ENCODE measurements around the gene NIM1K.

Gene NIM1K

DNA sequence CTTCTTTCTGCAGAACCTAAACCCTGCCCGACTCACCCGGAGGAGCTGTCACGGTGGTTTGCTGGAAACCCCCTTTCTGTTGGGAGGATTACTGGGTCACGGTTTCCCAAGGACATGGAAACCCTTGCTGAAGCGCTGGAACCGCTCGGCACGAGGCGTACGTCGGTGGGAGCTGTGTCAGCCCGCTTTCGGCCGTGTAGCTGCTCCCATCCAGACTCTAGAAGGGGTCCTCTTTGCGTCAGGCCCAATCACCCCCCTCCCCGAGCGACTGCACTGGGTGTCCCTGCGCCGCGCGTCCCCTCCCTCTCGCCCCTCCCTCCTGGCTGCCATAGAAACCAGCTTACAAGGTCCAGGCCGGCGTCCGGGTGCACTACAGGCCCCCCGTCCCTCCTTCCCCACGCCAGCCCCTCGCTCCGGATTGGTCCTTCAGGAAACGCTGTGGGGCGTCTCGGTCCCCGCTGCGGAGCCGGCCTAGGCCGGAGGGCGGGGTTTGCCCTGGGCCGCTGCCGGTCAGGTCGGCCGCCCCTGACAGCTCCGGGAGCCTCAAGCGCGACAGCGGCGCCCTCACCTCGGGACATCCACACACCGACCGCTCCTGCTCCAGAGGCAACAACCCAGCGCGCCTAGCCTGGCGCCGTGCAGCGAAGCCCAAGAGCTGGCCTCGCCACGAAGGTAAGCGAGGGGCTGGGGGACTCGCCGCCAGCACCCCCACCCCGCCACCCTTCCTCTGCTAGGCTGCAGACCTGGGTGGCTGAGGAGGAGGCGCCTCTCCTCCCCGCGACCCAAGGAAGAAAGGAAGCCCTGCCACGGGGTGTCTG is at the start of gene NIM1K (continued):
- TF ChIP-seq ZNF514 (tag by site-specific recombination; IDR thresholded peaks at IDR 0.05) (no peak), ZNF549 (tag by site-specific recombination; IDR thresholded peaks at IDR 0.05) (no peak), ZNF626 (tag by site-specific recombination; IDR thresholded peaks at IDR 0.05) (no peak), ZBTB48 (tag by site-specific recombination; IDR thresholded peaks at IDR 0.05) (peak; percentile 17; the same call in 1 of the 2 replicates), ZNF37A (tag by site-specific recombination; IDR thresholded peaks at IDR 0.05) (no peak), KLF9 (tag by site-specific recombination; IDR thresholded peaks at IDR 0.05; ENCODE audit: low read depth) (peak; percentile 57), BCL11B (tag by site-specific recombination; IDR thresholded peaks at IDR 0.05; ENCODE audit: low read depth) (no peak), OVOL3 (tag by site-specific recombination; IDR thresholded peaks at IDR 0.05) (no peak), GLIS2 (tag by site-specific recombination; IDR thresholded peaks at IDR 0.05) (peak; percentile 99), ZSCAN23 (tag by site-specific recombination; IDR thresholded peaks at IDR 0.05) (no peak), SP7 (tag by site-specific recombination; IDR thresholded peaks at IDR 0.05) (0 out of 2 replicates have a peak, but pooled peaks have one; percentile 38), ZNF629 (tag by site-specific recombination; IDR thresholded peaks at IDR 0.05) (peak; percentile 16; the same call in 1 of the 2 replicates), SETDB1 (IDR thresholded peaks at IDR 0.05; ENCODE audit: insufficient read length, low read length) (no peak), SP3 (tag by site-specific recombination; IDR thresholded peaks at IDR 0.05) (peak; percentile 79), ZNF423 (tag by site-specific recombination; IDR thresholded peaks at IDR 0.05) (0 out of 2 replicates have a peak, but pooled peaks have one; percentile 2), ZNF223 (tag by site-specific recombination; IDR thresholded peaks at IDR 0.05) (peak; percentile 70), ZNF350 (tag by site-specific recombination; IDR thresholded peaks at IDR 0.05) (no peak), ZNF510 (tag by site-specific recombination; IDR thresholded peaks at IDR 0.05; ENCODE audit: insufficient replicate concordance) (no peak), ZNF341 (tag by site-specific recombination; IDR thresholded peaks at IDR 0.05; ENCODE audit: low read depth) (peak; percentile 80), SP2 (tag by site-specific recombination; IDR thresholded peaks at IDR 0.05) (peak; percentile 96), KLF16 (tag by site-specific recombination; IDR thresholded peaks at IDR 0.05) (0 out of 2 replicates have a peak, but pooled peaks have one; percentile 15), ZNF426 (tag by site-specific recombination; IDR thresholded peaks at IDR 0.05) (no peak), ZIC2 (tag by site-specific recombination; IDR thresholded peaks at IDR 0.05) (peak; percentile 91)
- TF ChIP-seq, protein P1, sequence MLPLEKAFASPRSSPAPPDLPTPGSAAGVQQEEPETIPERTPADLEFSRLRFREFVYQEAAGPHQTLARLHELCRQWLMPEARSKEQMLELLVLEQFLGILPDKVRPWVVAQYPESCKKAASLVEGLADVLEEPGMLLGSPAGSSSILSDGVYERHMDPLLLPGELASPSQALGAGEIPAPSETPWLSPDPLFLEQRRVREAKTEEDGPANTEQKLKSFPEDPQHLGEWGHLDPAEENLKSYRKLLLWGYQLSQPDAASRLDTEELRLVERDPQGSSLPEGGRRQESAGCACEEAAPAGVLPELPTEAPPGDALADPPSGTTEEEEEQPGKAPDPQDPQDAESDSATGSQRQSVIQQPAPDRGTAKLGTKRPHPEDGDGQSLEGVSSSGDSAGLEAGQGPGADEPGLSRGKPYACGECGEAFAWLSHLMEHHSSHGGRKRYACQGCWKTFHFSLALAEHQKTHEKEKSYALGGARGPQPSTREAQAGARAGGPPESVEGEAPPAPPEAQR (tag by site-specific recombination; IDR thresholded peaks at IDR 0.05), result no peak
- TF ChIP-seq, protein P2, sequence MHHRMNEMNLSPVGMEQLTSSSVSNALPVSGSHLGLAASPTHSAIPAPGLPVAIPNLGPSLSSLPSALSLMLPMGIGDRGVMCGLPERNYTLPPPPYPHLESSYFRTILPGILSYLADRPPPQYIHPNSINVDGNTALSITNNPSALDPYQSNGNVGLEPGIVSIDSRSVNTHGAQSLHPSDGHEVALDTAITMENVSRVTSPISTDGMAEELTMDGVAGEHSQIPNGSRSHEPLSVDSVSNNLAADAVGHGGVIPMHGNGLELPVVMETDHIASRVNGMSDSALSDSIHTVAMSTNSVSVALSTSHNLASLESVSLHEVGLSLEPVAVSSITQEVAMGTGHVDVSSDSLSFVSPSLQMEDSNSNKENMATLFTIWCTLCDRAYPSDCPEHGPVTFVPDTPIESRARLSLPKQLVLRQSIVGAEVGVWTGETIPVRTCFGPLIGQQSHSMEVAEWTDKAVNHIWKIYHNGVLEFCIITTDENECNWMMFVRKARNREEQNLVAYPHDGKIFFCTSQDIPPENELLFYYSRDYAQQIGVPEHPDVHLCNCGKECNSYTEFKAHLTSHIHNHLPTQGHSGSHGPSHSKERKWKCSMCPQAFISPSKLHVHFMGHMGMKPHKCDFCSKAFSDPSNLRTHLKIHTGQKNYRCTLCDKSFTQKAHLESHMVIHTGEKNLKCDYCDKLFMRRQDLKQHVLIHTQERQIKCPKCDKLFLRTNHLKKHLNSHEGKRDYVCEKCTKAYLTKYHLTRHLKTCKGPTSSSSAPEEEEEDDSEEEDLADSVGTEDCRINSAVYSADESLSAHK (tag by site-specific recombination; IDR thresholded peaks at IDR 0.05), result peak; percentile 63
- TF ChIP-seq, protein P3, sequence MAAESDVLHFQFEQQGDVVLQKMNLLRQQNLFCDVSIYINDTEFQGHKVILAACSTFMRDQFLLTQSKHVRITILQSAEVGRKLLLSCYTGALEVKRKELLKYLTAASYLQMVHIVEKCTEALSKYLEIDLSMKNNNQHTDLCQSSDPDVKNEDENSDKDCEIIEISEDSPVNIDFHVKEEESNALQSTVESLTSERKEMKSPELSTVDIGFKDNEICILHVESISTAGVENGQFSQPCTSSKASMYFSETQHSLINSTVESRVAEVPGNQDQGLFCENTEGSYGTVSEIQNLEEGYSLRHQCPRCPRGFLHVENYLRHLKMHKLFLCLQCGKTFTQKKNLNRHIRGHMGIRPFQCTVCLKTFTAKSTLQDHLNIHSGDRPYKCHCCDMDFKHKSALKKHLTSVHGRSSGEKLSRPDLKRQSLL (tag by site-specific recombination; IDR thresholded peaks at IDR 0.05), result peak; percentile 53
- TF ChIP-seq, protein P4, sequence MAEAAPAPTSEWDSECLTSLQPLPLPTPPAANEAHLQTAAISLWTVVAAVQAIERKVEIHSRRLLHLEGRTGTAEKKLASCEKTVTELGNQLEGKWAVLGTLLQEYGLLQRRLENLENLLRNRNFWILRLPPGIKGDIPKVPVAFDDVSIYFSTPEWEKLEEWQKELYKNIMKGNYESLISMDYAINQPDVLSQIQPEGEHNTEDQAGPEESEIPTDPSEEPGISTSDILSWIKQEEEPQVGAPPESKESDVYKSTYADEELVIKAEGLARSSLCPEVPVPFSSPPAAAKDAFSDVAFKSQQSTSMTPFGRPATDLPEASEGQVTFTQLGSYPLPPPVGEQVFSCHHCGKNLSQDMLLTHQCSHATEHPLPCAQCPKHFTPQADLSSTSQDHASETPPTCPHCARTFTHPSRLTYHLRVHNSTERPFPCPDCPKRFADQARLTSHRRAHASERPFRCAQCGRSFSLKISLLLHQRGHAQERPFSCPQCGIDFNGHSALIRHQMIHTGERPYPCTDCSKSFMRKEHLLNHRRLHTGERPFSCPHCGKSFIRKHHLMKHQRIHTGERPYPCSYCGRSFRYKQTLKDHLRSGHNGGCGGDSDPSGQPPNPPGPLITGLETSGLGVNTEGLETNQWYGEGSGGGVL (tag by site-specific recombination; IDR thresholded peaks at IDR 0.05), result peak; percentile 37
